Stromal cell of bone marrow (primary cell): ENCODE results near the gene AKAP8L.
"Not testable (repeated sequence)": the region's sequence is repeated elsewhere in the genome, so short reads cannot be mapped to it uniquely, and the experiment has no call there.

ENCODE experiments used
- DNase-seq: peaks from one replicate; pipeline ENCODE4 v3.0.0-alpha.2; 2012; ENCODE audit warnings: low read depth

AKAP8L gene

GRCh38 chr19:15417699-15418098 is 1.1 kb downstream of the AKAP8L start:
- no peak for DNase-seq

- no peak for DNase-seq
Observed at GRCh38 chr19:15412832-15413231, 6.0 kb downstream of the AKAP8L start.

GRCh38 chr19:15411351-15411750 is 7.4 kb downstream of the AKAP8L start:
- not testable (repeated sequence) for DNase-seq

GRCh38 chr19:15404780-15405211 is 14.0 kb downstream of the AKAP8L start:
- no peak for DNase-seq

- no peak for DNase-seq
Observed at GRCh38 chr19:15404097-15404779, 14.6 kb downstream of the AKAP8L start.

GRCh38 chr19:15403151-15403531 is 15.6 kb downstream of the AKAP8L start:
- no peak for DNase-seq

- DNase-seq = no peak
Observed at GRCh38 chr19:15402411-15403150, 16.2 kb downstream of the AKAP8L start.

- no peak for DNase-seq
Observed at GRCh38 chr19:15401397-15401710, 17.4 kb downstream of the AKAP8L start.

- DNase-seq = no peak
Observed at GRCh38 chr19:15400521-15401396, 18.0 kb downstream of the AKAP8L start.

GRCh38 chr19:15399635-15400034 is 19.2 kb downstream of the AKAP8L start:
- DNase-seq = no peak

GRCh38 chr19:15399234-15399515 is 19.6 kb downstream of the AKAP8L start:
- DNase-seq = no peak

- no peak for DNase-seq
Observed at GRCh38 chr19:15398501-15399233, 20.1 kb downstream of the AKAP8L start.

- DNase-seq = no peak
Observed at GRCh38 chr19:15397782-15398181, 21.0 kb downstream of the AKAP8L start.

- no peak for DNase-seq
Observed at GRCh38 chr19:15397236-15397635, 21.6 kb downstream of the AKAP8L start.

- no peak for DNase-seq
Observed at GRCh38 chr19:15396436-15396835, 22.4 kb downstream of the AKAP8L start.

- DNase-seq = not testable (repeated sequence)
Observed at GRCh38 chr19:15395251-15395650, 23.5 kb downstream of the AKAP8L start.

GRCh38 chr19:15394426-15394825 is 24.4 kb downstream of the AKAP8L start:
- DNase-seq = no peak

- no peak for DNase-seq
Observed at GRCh38 chr19:15393963-15394362, 24.8 kb downstream of the AKAP8L start.

GRCh38 chr19:15390814-15391213 is 28.0 kb downstream of the AKAP8L start:
- DNase-seq = no peak

GRCh38 chr19:15381864-15382263 is 36.9 kb downstream of the AKAP8L start:
- no peak for DNase-seq

GRCh38 chr19:15381429-15381828 is 37.4 kb downstream of the AKAP8L start:
- no peak for DNase-seq

GRCh38 chr19:15379999-15380647 is 38.7 kb downstream of the AKAP8L start:
- no peak for DNase-seq
